Ovary (tissue), 9 donors: ENCODE results near the gene HOXC4. TPM values are rescaled to one million over a fixed set of nuclear protein-coding genes. Genes with fewer than 3 reads are reported as not detected.

ENCODE experiments used
- DNase-seq, 5 donors: peaks; one replicate each; pipeline ENCODE4 v3.0.0-alpha.2; 2019 to 2020
- H3K27ac ChIP-seq, 2 donors: fragments of 200-600 bp; one replicate each; pipeline versions ENCODE4 v1.5.1 to v1.8.0; 2019 to 2022
- H3K27me3 ChIP-seq: fragments of 200-600 bp; one replicate; pipeline ENCODE4 v1.8.0; 2022
- H3K36me3 ChIP-seq: fragments of 200-600 bp; sonication (generic); one replicate; pipeline ENCODE4 v1.5.1; 2019
- H3K4me1 ChIP-seq: one replicate; pipeline ENCODE4 v1.8.1; 2013; ENCODE audit warnings: mild to moderate bottlenecking, moderate library complexity; ENCODE audit not compliant: insufficient read depth
- H3K4me3 ChIP-seq: fragments of 200-600 bp; sonication (generic); one replicate; pipeline ENCODE4 v1.5.1; 2017
- H3K9me3 ChIP-seq, 2 donors: fragments of 200-600 bp in 1 of 2; sonication (generic) in 1 of 2; one replicate each; pipeline versions ENCODE4 v1.5.1 to v1.8.1; 2013 to 2019; ENCODE audit warnings: mild to moderate bottlenecking in 1 of 2, moderate library complexity in 1 of 2
- CTCF ChIP-seq, 3 donors: fragments of 450-650 bp in 2 of 3; fragments of 200-600 bp in 1 of 3; IDR thresholded peaks; one replicate each; pipeline versions ENCODE4 v1.5.1 to v1.8.0; 2016 to 2022; ENCODE audit warnings: antibody characterized with exemption in 3 of 3, mild to moderate bottlenecking in 1 of 3
- EP300 ChIP-seq: sonication (generic); formaldehyde crosslinking; IDR thresholded peaks from one replicate; pipeline ENCODE4 v1.6.1; 2017; ENCODE audit warnings: antibody characterized with exemption
- POLR2A ChIP-seq: fragments of 450-650 bp; IDR thresholded peaks from one replicate; pipeline ENCODE4 v1.6.1; 2017; ENCODE audit warnings: antibody characterized with exemption, mild to moderate bottlenecking, moderate library complexity
- WGBS, 3 donors: extraction: QIAGEN DNeasy Blood & Tissue Kit in 1 of 3; methylation state at CpG; one replicate each; pipeline versions ENCODE4 v1.1.5 to v1.1.7; 2013 to 2017; 5-methylcytosine and 5-hydroxymethylcytosine counted together
- intact Hi-C, 4 donors: fragments of 100-400 bp; cut with DNase I; formaldehyde crosslinking; loops; one replicate each; pipeline versions ENCODE4 v1.11.0 to v1.15.1; 2022 to 2023
- polyA plus RNA-seq, 2 donors: library from polyadenylated mRNA; stranded (reverse); fragments of 200-250 nt in 1 of 2; fragments of 350-450 nt in 1 of 2; fragmentation: Illumina TruSeq in 1 of 2; extraction: RNeasy Lipid Tissue Mini Kit (QIAGEN cat#74804) in 1 of 2; gene quantifications; one replicate each; pipeline ENCODE4 v1.2.3, GENCODE V29; 2013 to 2014
- total RNA-seq, 7 donors: library from RNA; depleted of rRNA in 2 of 7; stranded (reverse); fragments of >200 nt in 2 of 7; fragmentation: NEBNext Ultra II Directional in 3 of 7; extraction: Animal tissue kit (Norgen Biotek cat#: 25700) in 3 of 7; gene quantifications; one replicate each; pipeline versions ENCODE4 v1.1.0 to v1.2.4, GENCODE V29; 2016 to 2023
- donor health status: DM: no; HTN: no; CAD: no; lungs with moderate emphysema.
- donor health status: DM: no; HTN: no; CAD: no.
- donor health status: Bipolar disorder and iron deficiency.
- donor health status: DM: yes; HTN: yes; CAD: no.
- donor health status: DM: no; HTN: no; CAD: no.
- donor health status: DM: yes; HTN: yes; CAD: no.

The HOXC4 gene
- total and polyA plus RNA-seq, 9 donors = 3.3 to 21.8 (median 11.5) TPM

GRCh38 chr12:54018468-54018984, 35.1 kb upstream of the HOXC4 start:
- peak; percentile 87 to 91 (median 90) for DNase-seq
- Histone ChIP-seq H3K9me3 (no peaks in the 10 kb centered on the region), H3K4me1 (peaks cover 5% of the 10 kb centered on the region), H3K27ac (peak overlapping the region; percentile 95 to 100), H3K4me3 (peak overlapping the region; percentile 56), H3K27me3 (no peaks in the 10 kb centered on the region), H3K36me3 (no peaks in the 10 kb centered on the region)
- no peak for TF ChIP-seq CTCF (IDR thresholded peaks at IDR 0.05)
- TF ChIP-seq EP300 = no peak
- no peak for TF ChIP-seq POLR2A
- intact Hi-C loops = no loop called here
- WGBS, 3 donors = 3 to 7% (median 6%) methylated on average over 28 to 29 of the region's 29 CpGs

- TF ChIP-seq CTCF (IDR thresholded peaks at IDR 0.05) (no peak), EP300 (no peak), POLR2A (no peak)
Observed at GRCh38 chr12:54019091-54019811, 34.4 kb upstream of the HOXC4 start.

GRCh38 chr12:54019924-54020590, 33.6 kb upstream of the HOXC4 start:
- intact Hi-C loops = no loop called here
- Histone ChIP-seq H3K9me3 (no peaks in the 10 kb centered on the region), H3K4me3 (peak overlapping the region; percentile 56), H3K27ac (peak overlapping the region; percentile 95 to 100), H3K4me1 (peaks cover 9% of the 10 kb centered on the region), H3K27me3 (no peaks in the 10 kb centered on the region), H3K36me3 (no peaks in the 10 kb centered on the region)
- DNase-seq = peak; percentile 55 to 61 (median 59)
- whole genome bisulfite sequencing, 3 donors = 8 to 14% (median 14%) methylated on average over 10 of the region's 10 CpGs
- TF ChIP-seq CTCF (IDR thresholded peaks at IDR 0.05) (no peak), EP300 (no peak), POLR2A (no peak)

More at GRCh38 chr12:54019091-54019811, 34.4 kb upstream of the HOXC4 start:
- H3K27ac ChIP-seq = peak overlapping the region; percentile 95 to 100
- 6 to 14% (median 6%) methylated on average over 43 of the region's 43 CpGs for WGBS, 3 donors
- no peaks in the 10 kb centered on the region for H3K36me3 ChIP-seq
- peaks cover 5% of the 10 kb centered on the region for H3K4me1 ChIP-seq
- peak overlapping the region; percentile 56 for H3K4me3 ChIP-seq
- intact Hi-C loops = no loop called here
- no peaks in the 10 kb centered on the region for H3K9me3 ChIP-seq
- H3K27me3 ChIP-seq = no peaks in the 10 kb centered on the region
- peak in 4 of 5 donors; percentile 59 to 71 (median 68) for DNase-seq

GRCh38 chr12:54020591-54021405, 32.8 kb upstream of the HOXC4 start:
- Histone ChIP-seq H3K27me3 (no peaks in the 10 kb centered on the region), H3K27ac (peak overlapping the region; percentile 95 to 100), H3K9me3 (no peaks in the 10 kb centered on the region), H3K36me3 (no peaks in the 10 kb centered on the region), H3K4me3 (peak overlapping the region; percentile 56), H3K4me1 (peaks cover 9% of the 10 kb centered on the region)
- peak in 3 of 5 donors; percentile 34 to 60 (median 59) for DNase-seq
- TF ChIP-seq POLR2A (no peak), EP300 (no peak), CTCF (IDR thresholded peaks at IDR 0.05) (no peak)
- intact Hi-C loops = no loop called here
- WGBS, 3 donors = 16 to 39% (median 21%) methylated on average over 23 of the region's 23 CpGs
